ENCODE data around the gene VIPR2. TPM values are rescaled to one million over a fixed set of nuclear protein-coding genes. Genes with fewer than 3 reads are reported as not detected.
"Not testable (repeated sequence)": the region's sequence is repeated elsewhere in the genome, so short reads cannot be mapped to it uniquely, and the experiment has no call there.

VIPR2 gene
- total and polyA plus RNA-seq, 3 donors from 2014 or later = 2.5 to 5.3 (median 4.9) TPM

GRCh38 chr7:158999496-158999895 is 145.2 kb downstream of the VIPR2 start:
- 70 to 78% methylated on average over 20 to 21 of the region's 21 CpGs for WGBS, 2 donors
- intact Hi-C loops (cut with DNase I; ENCODE audit: low total_unique reads) = no loop called here
- Histone ChIP-seq H3K27me3 (no peaks in the 10 kb centered on the region), H3K36me3 (ENCODE audit: low read depth, missing control alignments) (no peaks in the 10 kb centered on the region), H3K4me1 (no peaks in the 10 kb centered on the region), H3K27ac (no peak overlapping the region), H3K4me3 (no peak overlapping the region), H3K9me3 (no peaks in the 10 kb centered on the region)
- TF ChIP-seq POLR2A (IDR thresholded peaks at IDR 0.05) (no peak), CTCF (IDR thresholded peaks at IDR 0.05) (no peak)
- no peak for DNase-seq

- H3K9me3 ChIP-seq; H3K4me3 ChIP-seq; H3K4me1 ChIP-seq; H3K36me3 ChIP-seq (ENCODE audit: low read depth, missing control alignments); intact Hi-C loops (cut with DNase I; ENCODE audit: low total_unique reads); DNase-seq; H3K27ac ChIP-seq; H3K27me3 ChIP-seq: not testable (repeated sequence)
- no CpG with 5 or more reads among the region's 9 CpGs for WGBS, 2 donors
Measured at GRCh38 chr7:158998261-158998660, 146.4 kb downstream of the VIPR2 start.

GRCh38 chr7:158997471-158997870 is 147.2 kb downstream of the VIPR2 start:
- no peaks in the 10 kb centered on the region for H3K27me3 ChIP-seq
- peak overlapping the region in 1 of 2 donors; percentile 34 for H3K4me3 ChIP-seq
- WGBS, 2 donors = 42 to 61% methylated on average over 15 to 22 of the region's 22 CpGs
- TF ChIP-seq CTCF (IDR thresholded peaks at IDR 0.05) (no peak), POLR2A (IDR thresholded peaks at IDR 0.05) (no peak)
- no peak for DNase-seq
- H3K27ac ChIP-seq = no peak overlapping the region
- H3K9me3 ChIP-seq = no peaks in the 10 kb centered on the region
- intact Hi-C loops (cut with DNase I; ENCODE audit: low total_unique reads) = no loop called here
- H3K4me1 ChIP-seq = no peaks in the 10 kb centered on the region
- H3K36me3 ChIP-seq (ENCODE audit: low read depth, missing control alignments) = no peaks in the 10 kb centered on the region

GRCh38 chr7:158997110-158997453 is 147.6 kb downstream of the VIPR2 start:
- no peak for TF ChIP-seq CTCF (IDR thresholded peaks at IDR 0.05)
- TF ChIP-seq POLR2A (IDR thresholded peaks at IDR 0.05) = no peak
- no peak for DNase-seq
- Histone ChIP-seq H3K27me3 (no peaks in the 10 kb centered on the region), H3K9me3 (no peaks in the 10 kb centered on the region), H3K36me3 (ENCODE audit: low read depth, missing control alignments) (no peaks in the 10 kb centered on the region), H3K4me1 (no peaks in the 10 kb centered on the region), H3K27ac (no peak overlapping the region), H3K4me3 (peak overlapping the region; percentile 12 to 34)
- WGBS, 2 donors = 14 to 29% methylated on average over 10 to 32 of the region's 32 CpGs
- intact Hi-C loops (cut with DNase I; ENCODE audit: low total_unique reads) = no loop called here

GRCh38 chr7:158996214-158997109 is 148.2 kb downstream of the VIPR2 start:
- 40 to 51% methylated on average over 24 to 44 of the region's 47 CpGs for WGBS, 2 donors

More at GRCh38 chr7:158996214-158997109, 148.2 kb downstream of the VIPR2 start:
- Histone ChIP-seq H3K4me1 (no peaks in the 10 kb centered on the region), H3K4me3 (peak overlapping the region; percentile 12 to 34), H3K9me3 (no peaks in the 10 kb centered on the region), H3K36me3 (ENCODE audit: low read depth, missing control alignments) (no peaks in the 10 kb centered on the region), H3K27ac (no peak overlapping the region), H3K27me3 (no peaks in the 10 kb centered on the region)
- intact Hi-C loops (cut with DNase I; ENCODE audit: low total_unique reads) = no loop called here
- DNase-seq = no peak
- TF ChIP-seq CTCF (IDR thresholded peaks at IDR 0.05) = no peak
- no peak for TF ChIP-seq POLR2A (IDR thresholded peaks at IDR 0.05)
